Activated naive CD8-positive, alpha-beta T cell treated with anti-CD3 and anti-CD28 coated beads, Interleukin-2, amount 50 U/mL, for 16 hours (primary cell): ENCODE results near the gene ETF1.
A peak's percentile ranks its signal among the peaks of the same experiment; 100 is the strongest.

Source experiments
- DNase-seq: peaks from one replicate; pipeline ENCODE4 v3.0.0-alpha.2; 2020; ENCODE audit warnings: low read depth, low spot score

The ETF1 gene

GRCh38 chr5:138542956-138543729, at the start of gene ETF1:
ETF1 (minus strand) TSS chr5:138543236; CDS start chr5:138542918, 318 bp downstream.
- DNase-seq, result peak; percentile 99

DNA sequence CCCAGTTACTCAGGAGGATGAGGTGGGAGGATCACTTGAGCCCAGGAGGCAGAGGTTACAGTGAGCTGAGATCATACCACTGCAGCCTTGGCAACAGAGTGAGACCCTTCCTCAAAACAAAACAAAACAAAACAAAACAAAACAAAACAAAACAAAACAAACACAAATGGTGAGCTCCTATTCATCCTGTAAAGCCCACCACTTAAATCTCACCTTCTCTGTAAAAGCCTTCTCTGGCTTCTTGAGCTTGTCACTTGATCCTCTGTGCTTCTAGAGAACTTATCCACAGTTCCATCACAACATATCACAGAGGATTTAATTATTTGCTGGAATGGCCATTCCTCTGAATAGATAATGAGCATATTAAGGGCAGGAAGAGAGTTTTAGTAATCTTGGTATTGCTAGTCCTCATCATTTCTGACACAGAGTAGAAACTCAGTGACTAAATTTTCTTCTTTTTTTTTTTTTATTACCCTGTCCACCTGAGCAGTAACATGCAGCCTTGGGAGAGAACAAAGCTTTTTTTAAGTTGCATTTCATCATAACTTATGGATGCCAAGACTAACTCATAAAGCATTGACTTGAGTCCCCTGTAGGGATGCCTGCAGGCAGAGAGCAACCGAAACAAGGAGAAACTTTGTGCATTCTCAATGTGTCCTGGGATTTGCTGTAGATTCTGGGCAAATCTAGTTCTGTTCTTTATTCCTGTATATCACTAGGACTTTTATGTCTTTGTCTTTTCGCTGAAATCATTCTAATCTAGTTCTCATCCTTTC, 45.2 kb upstream of the ETF1 start:
- DNase-seq, result no peak

- no peak for DNase-seq
Measured at GRCh38 chr5:138585157-138585556, 42.1 kb upstream of the ETF1 start.

DNA sequence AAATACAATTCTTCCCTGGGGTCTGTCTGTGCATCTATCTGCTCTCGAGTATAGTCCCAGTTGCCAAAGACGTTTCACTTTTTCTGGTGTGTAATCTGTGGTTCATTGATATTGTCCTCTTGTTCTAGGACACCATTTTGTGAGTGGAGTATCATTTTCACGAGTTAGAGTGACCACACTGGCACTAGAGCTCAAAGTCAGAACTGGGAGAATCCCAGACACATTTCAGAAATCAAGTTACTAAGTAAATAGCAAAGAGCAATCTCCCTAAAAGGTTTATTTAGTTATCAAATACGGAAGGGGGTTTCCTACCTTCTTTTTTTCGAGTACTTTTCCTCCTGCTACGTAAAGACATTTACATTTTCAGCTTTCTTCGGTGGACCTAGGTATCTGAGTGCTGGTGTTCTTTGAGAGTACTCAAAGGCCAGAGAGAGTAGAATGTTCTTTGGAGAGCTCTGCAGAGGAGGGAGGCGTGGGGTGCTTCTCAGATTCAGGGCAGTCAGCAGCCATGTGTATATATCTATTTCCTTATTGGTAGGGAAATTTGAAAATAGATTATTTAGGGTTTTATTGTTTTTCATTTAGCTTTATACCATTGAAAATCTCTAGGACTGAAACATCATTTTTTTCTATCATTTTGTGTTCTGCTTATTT, 41.1 kb upstream of the ETF1 start:
- no peak for DNase-seq

DNA sequence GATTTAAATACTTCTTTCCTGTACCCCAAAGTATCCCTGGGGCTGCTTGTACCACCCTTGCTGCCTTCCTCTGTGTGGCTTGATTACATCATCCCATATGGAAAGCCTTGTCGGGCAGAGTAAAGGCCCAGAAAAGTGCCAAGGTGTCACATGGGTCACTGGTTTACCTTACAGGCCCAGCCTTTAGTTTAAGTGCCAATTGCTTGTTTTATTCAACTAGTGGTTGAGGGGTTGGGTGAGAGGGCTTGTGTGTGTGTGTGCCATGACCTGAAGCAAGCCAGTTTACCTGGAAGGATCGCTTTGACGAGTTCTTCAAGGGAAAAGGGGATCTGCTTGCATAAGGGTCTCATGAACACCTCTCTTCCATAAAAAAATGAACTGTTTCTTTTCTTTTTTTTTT, 39.9 kb upstream of the ETF1 start:
- no peak for DNase-seq

- no peak for DNase-seq
Measured at GRCh38 chr5:138580777-138581176, 37.7 kb upstream of the ETF1 start.

DNA sequence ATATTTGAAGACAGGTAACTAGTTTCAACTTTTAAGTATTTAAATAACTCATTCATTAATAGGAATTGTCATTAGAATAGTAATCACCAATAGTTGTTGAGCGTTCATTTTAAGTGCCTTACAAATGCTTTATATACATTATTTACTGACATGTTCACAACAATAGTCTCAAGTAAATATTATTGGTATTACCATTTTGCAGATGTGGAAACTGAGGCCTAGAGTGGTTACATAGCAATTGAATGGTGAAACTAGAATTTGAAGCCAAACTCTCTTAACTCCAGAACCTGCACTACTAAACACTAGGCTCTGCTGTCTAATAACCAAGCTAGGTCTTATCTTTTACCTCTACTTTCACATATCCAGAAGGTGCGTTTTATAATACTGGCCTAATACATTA, 37.0 kb upstream of the ETF1 start:
- DNase-seq, result no peak

GRCh38 chr5:138579517-138579863, 36.5 kb upstream of the ETF1 start:
- DNase-seq, result no peak

DNA sequence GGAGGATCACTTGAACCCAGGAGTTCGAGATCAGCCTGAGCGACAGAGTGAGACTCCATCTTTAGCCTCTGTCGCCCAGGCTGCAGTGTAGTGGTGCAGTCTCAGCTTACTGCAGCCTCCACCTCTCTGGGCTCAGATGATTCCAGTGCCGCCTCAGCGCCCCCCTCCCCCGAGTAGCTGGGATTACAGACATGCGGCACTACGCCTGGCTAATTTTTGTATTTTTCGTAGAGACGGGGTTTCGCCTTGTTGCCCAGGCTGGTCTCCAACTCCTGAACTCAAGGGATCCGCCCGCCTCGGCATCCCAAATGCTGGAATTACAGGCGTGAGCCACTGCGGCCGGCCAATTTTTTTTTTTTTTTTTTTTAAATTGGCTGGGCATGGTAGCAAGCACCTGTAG, 34.4 kb upstream of the ETF1 start:
- DNase-seq, result no peak

- DNase-seq, result peak; percentile 93
Measured at GRCh38 chr5:138575194-138576015, 32.4 kb upstream of the ETF1 start, which contains the start of gene HSPA9. HSPA9 (minus strand) TSS chr5:138575401; CDS start chr5:138575318, 83 bp downstream.

DNA sequence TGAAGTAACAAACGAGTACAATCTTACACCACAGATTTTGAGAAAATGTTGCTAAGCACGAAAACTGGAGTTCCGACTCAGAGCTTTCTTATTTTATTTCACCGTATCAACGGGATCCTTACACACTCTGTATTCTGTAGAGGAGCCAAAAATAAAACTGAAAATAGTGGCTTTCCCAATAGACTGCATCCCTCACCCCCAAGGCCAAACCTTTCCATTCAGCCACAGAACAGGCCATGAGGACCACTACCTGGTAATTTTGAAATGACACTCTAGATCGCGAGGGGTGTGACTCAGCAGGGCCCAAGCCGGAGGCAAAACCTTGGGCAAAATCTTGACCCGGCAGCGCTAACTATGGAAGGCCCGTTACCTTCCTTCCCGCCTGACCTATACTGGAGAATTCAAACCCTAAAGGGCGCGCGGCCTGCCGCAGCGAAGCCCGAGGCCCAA, 31.7 kb upstream of the ETF1 start:
- no peak for DNase-seq

DNA sequence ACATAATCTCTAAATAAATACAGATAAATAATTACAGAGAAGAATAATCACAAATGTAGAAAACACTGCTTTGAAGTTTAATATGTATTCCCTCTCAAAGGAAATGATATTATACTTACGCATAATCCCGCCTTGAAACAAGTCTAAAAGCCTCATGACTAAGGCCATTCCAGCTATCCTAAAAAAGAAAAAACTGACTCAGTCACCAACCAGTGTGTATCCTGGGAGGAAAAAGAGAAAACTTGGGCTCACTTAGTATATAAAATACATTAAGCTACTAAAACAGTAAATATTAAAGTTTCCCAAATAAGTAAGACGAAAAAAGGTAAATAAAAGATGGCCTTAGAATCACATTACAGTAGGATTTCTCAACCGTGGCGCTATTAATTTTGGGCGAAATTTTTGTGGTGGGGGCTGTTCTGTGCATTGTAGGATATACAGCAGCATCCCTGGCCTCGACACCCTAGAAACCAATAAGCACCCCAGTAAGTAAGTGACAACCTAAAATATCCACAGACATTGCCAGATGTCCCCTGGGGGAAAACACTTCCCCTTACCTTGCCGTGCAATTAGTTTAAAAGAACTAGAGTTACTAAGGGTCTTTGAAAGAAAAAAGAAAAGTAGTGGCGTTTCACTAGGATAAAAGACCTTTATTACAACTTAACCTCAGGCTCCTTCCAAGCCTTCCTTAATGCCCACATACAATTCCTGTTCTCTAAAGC, 31.1 kb upstream of the ETF1 start:
- no peak for DNase-seq

GRCh38 chr5:138573223-138573622, 30.2 kb upstream of the ETF1 start:
- no peak for DNase-seq

GRCh38 chr5:138570871-138571270, 27.8 kb upstream of the ETF1 start:
- DNase-seq, result no peak

DNA sequence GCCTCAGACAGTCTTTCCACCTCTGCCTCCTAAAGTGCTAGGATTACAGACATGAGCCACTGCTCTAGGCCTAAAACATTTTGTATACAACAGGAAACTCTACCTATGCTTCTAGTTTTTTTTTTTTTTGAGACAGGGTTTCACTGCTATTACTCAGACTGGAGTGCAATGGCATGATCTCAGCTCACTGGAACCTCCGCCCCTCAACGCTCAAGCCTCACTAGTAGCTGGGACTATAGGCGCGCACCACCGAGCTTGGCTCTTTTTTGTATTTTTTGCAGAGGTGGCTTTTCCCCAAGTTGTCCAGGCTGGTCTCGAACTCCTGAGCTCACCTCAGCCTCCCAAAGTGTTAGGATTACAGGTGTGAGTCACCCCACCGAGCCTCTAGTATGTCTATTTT, 26.7 kb upstream of the ETF1 start:
- DNase-seq, result no peak

DNA sequence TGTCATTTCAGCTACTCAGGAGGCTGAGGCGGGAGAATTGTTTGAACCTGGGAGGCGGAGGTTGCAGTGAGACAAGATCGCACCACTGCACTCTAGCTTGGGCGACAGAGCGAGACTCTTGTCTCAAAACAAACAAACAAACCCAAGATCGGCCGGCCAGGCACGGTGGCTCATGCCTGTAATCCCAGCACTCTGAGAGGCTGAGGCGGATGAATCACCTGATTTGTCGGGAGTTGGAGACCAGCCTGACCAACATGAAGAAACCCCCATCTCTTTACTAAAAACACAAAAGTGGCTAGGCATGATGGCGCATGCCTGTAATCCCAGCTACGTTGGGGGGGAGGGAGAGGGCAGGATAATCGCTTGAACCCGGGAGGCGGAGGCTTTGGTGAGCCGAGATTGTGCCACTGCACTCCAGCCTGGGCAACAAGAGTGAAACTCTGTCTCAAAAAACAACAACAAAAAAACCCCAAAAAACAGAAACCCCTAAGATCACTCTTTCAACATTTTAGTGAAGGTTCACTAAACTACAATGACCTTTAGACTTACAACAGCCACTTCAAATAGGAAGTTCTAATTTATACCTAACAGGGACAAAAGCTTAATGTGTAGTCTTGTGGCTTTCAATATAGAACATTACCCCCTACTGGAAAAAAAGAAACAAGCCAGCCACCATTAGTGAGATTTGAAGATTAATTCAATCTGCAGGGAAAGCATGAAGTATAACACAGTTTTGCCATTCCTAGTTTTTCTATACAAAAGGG, 25.2 kb upstream of the ETF1 start:
- no peak for DNase-seq

- DNase-seq, result no peak
Measured at GRCh38 chr5:138566792-138567191, 23.8 kb upstream of the ETF1 start.

DNA sequence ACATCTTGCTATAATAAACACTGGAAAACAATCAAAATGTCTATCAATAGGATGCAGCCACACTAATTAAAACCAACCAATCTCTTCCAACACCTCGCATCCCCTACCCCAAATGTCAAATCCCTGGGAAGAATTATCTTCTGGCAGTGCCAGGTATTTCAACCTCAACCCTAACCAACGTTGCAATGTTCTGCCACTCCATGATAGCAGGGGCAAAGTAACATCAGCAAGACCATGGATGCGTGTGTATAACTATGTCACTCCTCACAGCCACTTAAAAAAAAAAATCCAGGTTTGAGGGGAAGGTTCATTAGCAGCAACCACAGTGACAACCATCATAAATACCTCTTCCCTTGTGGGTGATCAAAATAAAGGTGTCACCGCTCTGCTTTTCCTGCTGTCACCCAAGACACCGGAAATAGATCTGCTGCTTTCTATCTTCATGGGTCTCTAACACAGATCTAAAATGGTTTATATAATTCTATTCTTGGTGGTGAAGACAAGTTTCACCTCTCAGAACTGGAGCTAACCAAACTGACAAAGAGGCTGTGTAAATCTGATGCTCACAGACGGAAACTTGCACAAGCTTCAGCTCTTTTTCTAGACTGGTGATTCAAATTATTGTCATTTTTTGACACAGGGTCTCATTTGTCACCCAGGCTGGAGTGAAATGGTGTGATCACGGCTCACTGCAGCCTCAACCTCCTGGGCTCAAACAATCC, 22.2 kb upstream of the ETF1 start:
- DNase-seq, result no peak

DNA sequence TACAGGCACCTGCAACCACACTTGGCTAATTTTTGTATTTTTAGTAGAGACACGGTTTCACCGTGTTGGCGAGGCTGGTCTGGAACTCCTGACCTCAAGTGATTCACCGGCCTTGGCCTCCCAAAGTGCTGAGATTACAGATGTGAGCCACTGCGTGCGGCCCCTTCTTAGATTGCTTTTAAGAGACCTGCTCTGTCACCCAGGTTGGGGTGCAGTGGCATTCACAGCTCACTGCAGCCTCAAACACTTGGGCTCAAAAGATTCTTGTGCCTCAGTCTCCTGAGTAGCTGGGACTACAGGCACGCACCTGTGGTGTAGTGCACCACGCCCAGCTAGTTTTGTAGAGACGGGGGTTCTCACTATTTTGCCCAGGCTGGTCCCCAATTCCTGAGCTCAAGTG, 21.2 kb upstream of the ETF1 start:
- no peak for DNase-seq
